Urinary bladder (tissue), 4 donors: ENCODE results near the gene ALDH3B1. TPM values are rescaled to one million over a fixed set of nuclear protein-coding genes. Genes with fewer than 3 reads are reported as not detected.
"Not testable (repeated sequence)": the region's sequence is repeated elsewhere in the genome, so short reads cannot be mapped to it uniquely, and the experiment has no call there.

ENCODE experiments used
- DNase-seq: peaks from one replicate; pipeline ENCODE4 v3.0.0-alpha.2; 2015; ENCODE audit errors: extremely low spot score
- H3K27ac ChIP-seq: one replicate; pipeline ENCODE4 v1.5.1; 2013; ENCODE audit warnings: low read depth, mild to moderate bottlenecking, moderate library complexity
- H3K36me3 ChIP-seq: one replicate; pipeline ENCODE4 v1.6.1; 2013; ENCODE audit warnings: mild to moderate bottlenecking, moderate library complexity; ENCODE audit not compliant: insufficient read depth
- H3K4me1 ChIP-seq: one replicate; pipeline ENCODE4 v1.6.1; 2013; ENCODE audit warnings: mild to moderate bottlenecking, moderate library complexity; ENCODE audit not compliant: insufficient read depth
- H3K4me3 ChIP-seq: one replicate; pipeline ENCODE4 v1.5.1; 2013; ENCODE audit warnings: low read depth, low read length
- whole genome bisulfite sequencing: extraction: QIAGEN DNeasy Blood & Tissue Kit; methylation state at CpG from one replicate; pipeline ENCODE4 v1.1.7; 2013; 5-methylcytosine and 5-hydroxymethylcytosine counted together
- polyA plus RNA-seq: library from polyadenylated mRNA; stranded (reverse); fragments of 200-250 nt; gene quantifications from one replicate; pipeline ENCODE4 v1.2.3, GENCODE V29; 2013
- total RNA-seq: library from RNA; depleted of rRNA; stranded (reverse); fragments of >200 nt; gene quantifications from one replicate; pipeline ENCODE4 v1.2.3, GENCODE V29; 2014
- donor health status: healthy with polysubstance abuse.
- donor health status: healthy.

ALDH3B1 gene
- total and polyA plus RNA-seq, 2 donors: 4.6 to 14.4 TPM

DNA sequence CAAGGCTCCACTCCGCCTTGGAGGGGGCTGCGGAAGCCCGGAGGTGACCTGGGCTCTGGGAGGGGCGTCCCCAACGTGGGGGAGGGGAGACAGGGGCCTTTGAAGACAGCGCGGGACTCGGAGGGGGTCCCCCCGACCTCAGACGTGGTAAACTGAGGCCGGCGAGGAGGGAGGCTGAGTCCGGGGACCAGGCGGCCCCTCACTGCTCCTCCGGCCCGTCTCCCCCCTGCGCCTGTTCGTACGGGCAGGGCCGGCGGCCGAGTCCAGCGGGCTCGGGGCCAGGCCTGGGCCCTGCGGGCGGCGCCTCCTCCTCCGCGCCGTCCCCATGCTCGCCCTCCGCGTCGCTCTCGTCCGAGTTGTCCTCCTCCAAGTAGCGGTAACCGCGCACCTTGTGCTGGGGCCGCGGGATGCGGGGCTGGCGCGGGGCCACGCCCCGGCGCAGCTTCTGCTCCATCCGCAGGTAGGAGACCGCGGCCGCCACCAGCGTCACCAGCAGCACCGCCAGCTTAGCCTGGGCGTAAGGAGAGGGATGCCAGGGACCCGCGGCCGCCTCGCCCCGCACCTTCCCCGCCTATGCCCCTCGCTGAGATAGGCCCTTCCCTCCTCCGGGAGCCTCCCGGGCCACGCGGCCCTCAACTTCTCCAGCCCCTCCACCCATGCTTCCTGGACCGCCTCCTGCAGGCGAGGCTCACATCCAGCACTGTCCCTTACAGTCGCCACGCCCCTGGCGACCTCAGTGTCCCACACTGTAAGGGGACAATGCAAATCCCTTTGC lies 18.6 kb upstream of the ALDH3B1 start:
- not testable (repeated sequence) for H3K36me3 ChIP-seq, H3K27ac ChIP-seq, H3K4me1 ChIP-seq, H3K4me3 ChIP-seq, DNase-seq
- WGBS: 20% methylated on average over 57 of the region's 70 CpGs

DNA sequence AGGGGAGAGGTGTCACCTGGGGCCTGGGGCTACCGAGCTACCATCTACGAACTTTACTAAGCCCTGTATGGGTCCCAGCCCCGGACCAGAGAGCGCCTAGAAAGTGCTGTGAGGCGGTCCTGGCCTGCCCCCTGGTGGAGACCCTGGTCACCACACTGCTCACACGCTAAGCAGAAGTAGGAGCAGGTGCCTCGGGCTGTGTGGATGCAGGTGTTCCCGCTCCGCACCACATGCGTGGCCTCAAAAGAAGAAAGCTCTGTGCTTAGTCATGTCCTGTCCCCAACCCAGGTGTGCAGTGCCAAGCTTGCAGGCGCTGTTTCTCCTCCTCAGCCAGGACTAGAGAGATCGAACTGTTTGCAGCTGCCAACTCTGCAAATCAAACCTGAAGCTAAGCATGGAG lies 16.3 kb upstream of the ALDH3B1 start:
- 45% methylated on average over 12 of the region's 12 CpGs for WGBS
- H3K4me1 ChIP-seq, DNase-seq, H3K4me3 ChIP-seq, H3K27ac ChIP-seq, H3K36me3 ChIP-seq: not testable (repeated sequence)

DNA sequence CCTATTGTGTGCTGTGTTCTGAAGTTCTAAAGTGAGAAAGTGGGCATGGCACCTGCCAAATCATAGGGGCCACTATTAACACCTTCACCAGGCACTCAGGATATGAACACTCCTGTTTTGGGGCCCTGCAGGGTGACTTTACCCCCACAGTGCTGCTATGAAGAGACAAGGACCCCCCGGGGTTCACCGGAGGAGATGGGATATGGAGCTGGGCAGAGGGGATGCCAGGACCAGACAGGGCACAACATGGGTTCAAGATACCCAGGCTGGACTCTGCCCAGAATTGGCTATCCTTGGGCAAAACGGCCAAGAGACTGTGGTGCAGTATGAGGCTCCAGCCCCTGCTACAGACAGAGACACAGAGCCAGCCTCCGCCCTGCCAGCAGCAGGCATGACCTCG lies 15.7 kb upstream of the ALDH3B1 start:
- H3K4me1 ChIP-seq, H3K4me3 ChIP-seq, DNase-seq, H3K36me3 ChIP-seq, H3K27ac ChIP-seq: not testable (repeated sequence)
- WGBS: 95% methylated on average over 5 of the region's 5 CpGs

DNA sequence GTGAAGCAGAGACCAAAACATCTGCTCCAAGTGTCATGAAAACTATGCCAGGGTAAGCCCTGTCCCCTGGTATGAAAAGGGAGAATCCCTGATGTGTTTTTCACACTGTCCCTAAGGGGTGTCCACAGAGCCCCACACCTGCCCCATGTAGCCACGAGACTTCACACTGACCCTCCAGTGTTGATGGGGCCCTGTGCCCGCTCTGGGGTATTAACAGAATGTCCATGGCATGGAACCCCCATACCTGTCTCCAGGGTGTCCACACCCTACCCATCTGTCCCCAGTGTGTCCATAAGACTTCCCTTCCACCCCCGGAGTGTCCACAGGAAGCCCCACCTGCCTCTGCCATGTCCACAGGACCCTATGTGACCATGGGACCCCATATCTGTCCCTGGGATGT lies 15.0 kb upstream of the ALDH3B1 start:
- H3K4me1 ChIP-seq, H3K27ac ChIP-seq, DNase-seq, H3K36me3 ChIP-seq, H3K4me3 ChIP-seq: not testable (repeated sequence)
- 99% methylated on average over 3 of the region's 3 CpGs for WGBS

DNA sequence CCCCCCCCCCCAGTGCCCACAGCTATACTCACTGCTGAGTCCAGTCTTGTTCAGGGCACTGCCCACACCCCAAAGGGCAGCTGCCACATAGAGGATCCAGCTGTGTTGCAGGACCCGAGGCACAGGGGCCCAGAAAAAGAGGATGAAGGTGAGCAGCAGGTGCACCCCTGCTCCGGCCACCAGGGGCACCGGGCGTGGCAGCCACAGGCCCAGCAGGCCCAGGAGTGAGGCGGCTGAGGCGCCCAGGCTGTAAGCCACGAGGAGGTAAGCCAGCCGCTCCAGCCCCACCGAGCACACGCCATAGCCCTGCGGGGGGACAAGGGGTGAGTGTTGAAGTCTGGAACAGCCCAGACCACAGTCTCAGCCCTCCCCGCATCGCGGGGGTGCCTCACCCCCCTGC lies 14.5 kb upstream of the ALDH3B1 start:
- H3K27ac ChIP-seq, DNase-seq, H3K4me1 ChIP-seq, H3K4me3 ChIP-seq, H3K36me3 ChIP-seq: not testable (repeated sequence)
- WGBS: 80% methylated on average over 14 of the region's 14 CpGs

DNA sequence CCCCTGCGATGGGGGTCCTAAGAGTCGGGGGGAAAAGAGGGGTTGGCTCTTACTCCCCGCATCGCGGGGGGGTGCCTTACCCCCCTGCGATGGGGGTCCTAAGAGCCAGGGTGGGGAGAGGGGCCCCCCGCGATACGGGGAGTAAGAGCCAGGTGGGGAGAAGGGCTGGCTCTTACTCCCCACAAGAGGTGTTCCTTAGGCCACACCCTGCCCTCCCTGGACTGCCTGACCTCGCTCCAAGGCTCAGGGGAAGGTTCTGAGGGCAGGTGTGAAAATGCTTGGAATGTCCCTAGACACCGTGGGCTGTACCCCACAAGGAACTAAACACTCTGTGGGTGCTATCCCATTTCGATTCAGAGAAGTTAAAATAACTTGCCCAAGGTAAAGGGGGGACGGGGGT lies 14.1 kb upstream of the ALDH3B1 start:
- H3K4me3 ChIP-seq: no peak overlapping the region
- no peaks in the 10 kb centered on the region for H3K36me3 ChIP-seq
- H3K27ac ChIP-seq: no peak overlapping the region
- no peak for DNase-seq
- WGBS: 91% methylated on average over 13 of the region's 13 CpGs
- H3K4me1 ChIP-seq: no peaks in the 10 kb centered on the region

DNA sequence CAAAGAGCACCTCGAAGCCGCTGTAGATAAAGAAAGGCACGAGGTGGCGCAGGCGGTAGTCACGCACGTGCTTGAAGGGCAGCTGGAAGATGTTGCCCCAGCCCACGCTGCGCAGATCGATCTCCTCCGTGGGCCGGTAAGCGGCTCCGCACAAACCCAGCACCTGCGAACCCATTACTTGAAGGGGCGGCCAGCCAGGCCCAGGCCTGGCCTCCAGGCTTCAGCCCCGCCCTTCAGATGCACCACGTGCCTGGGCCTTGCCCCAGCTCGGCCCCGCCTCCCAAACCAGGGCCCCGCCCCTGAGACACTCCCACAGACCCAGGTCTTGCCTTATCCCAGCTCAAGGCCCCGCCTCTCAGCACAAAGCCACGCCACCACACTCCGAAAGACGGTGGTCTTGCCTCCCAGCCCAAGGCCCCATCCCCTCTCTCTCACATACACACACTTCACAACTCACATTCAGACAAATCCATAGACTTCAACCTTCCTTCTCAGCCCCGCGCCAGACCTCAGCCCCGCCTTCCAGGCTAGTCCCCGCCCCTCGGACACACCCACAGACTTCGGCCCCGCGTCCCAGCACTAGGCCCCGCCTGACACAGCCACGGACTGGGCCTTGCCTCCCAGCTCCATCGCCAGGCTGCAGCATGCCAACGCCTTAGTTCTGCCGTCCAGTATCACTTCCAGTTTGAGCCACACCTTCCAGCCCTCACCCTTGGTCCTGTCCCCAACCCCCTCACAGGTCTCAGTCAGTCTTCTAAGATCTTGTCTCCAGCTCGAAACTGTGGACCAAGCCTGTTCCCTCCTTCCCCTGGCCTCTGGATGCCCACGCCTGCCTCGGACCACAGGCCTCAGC lies 13.3 kb upstream of the ALDH3B1 start:
- Histone ChIP-seq H3K27ac (no peak overlapping the region), H3K4me1 (no peaks in the 10 kb centered on the region), H3K4me3 (no peak overlapping the region), H3K36me3 (no peaks in the 10 kb centered on the region)
- WGBS: 59% methylated on average over 41 of the region's 41 CpGs
- no peak for DNase-seq

DNA sequence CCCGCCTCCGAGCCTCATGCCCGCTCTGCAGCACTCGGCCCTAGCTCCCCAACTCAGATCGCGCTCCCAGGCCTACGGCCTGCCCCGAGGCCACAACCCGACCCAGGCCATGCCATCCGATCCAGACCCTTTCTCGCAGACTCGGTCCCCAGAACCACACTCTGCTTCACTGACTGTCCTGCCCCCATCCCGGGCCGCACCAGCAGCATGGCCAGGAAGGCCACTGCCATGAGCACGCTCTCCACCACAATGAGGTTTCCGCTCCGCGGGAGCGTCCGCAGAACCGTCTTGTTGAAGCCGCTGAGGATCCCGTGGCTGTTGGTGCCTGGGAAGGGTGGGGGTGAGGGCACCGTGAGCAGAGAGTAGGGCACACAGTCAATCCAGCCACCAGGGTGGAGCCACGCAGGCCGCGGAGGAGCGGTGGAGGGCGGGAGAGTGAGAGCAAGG lies 12.6 kb upstream of the ALDH3B1 start:
- Histone ChIP-seq H3K4me3 (no peak overlapping the region), H3K27ac (no peak overlapping the region), H3K36me3 (no peaks in the 10 kb centered on the region), H3K4me1 (no peaks in the 10 kb centered on the region)
- 92% methylated on average over 29 of the region's 29 CpGs for WGBS
- no peak for DNase-seq

DNA sequence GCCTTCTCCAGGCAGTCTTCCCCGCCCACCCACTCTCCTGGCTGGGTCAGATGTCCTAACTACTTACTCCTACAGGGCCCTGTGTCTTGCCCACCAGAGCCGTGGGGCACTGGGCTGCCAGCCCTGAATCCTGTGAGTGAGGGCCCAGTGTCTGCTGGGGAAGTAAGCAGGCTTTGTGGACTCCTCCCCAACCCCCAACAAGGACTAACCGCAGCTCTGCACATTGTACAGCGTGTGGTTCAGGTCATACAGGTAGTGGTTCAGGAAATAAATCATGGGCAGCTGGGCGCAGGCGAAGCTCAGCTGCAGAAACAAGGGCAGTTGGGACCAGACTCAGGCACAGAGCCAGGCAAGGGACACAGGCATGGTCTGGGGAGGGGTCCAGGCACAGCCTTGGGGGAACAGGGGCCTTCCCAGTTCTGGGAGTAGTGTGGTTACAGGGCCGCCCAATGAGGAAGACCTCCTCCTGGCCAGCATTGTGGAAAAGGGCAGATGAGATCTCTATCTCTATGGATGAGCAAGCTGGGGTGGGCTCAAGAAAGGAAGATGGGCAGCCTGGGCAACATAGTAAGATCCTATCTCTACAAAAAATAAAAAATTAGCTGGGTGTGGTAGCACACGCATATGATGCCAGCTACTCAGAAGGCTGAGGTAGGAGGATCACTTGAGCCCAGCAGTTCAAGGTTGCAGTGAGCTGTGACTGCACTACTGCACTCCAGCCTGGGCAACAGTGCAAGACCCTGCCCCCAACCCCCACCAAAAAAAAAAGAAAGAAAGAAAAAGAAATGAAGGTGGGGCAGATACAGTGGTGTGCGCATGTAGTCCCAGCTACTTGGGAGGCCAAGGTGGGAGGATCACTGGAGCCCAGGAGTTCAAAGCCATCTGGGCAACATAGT lies 11.7 kb upstream of the ALDH3B1 start:
- H3K4me3 ChIP-seq: no peak overlapping the region
- no peak overlapping the region for H3K27ac ChIP-seq
- H3K4me1 ChIP-seq: no peaks in the 10 kb centered on the region
- no peaks in the 10 kb centered on the region for H3K36me3 ChIP-seq
- no peak for DNase-seq
- 92% methylated on average over 9 of the region's 9 CpGs for WGBS

DNA sequence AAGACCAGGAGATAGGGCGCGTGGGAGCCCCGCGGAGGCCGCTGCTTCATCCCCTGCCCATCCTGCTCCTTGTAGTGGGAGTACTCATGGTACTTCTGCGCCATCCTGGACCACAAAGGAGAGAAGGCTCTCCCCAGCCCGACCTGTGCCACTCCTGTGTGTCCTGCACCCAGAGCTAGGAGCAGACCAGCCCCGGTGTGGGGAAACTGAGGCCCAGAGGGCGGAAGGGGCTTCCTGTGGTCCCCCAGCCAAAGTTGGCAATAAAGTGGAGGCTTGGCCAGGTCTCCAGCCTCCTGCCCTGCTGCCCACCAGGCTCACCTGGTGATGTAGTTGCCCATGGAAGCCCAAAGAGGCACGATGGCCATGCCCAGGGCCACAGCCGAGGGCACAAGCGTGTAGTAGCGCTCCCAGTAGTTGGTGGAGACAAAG lies 10.9 kb upstream of the ALDH3B1 start:
- H3K27ac ChIP-seq: no peak overlapping the region
- no peak overlapping the region for H3K4me3 ChIP-seq
- no peaks in the 10 kb centered on the region for H3K36me3 ChIP-seq
- WGBS: 97% methylated on average over 13 of the region's 13 CpGs
- H3K4me1 ChIP-seq: no peaks in the 10 kb centered on the region
- DNase-seq: no peak

DNA sequence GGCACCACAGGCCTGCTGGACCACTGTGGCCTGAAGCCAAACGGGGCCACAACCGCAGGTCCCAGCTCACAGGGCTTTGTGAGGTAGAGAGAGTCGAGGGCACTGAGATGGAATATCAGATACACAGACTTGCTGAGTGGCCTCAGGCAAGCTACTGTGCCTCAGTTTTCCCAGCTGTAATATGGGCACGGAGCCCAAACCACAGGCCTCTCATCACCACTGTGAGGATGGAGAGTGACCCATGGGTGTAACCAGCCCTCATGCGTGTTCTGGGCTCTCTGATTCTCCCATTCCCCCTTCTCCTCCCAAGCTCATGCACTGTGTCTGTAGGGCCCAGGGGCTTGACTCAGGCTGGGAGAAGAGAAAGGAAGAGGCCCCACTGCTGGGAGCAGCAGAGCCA lies 10.4 kb upstream of the ALDH3B1 start:
- Histone ChIP-seq H3K27ac (no peak overlapping the region), H3K4me3 (no peak overlapping the region), H3K36me3 (no peaks in the 10 kb centered on the region), H3K4me1 (no peaks in the 10 kb centered on the region)
- no peak for DNase-seq
- WGBS: 95% methylated on average over 5 of the region's 5 CpGs

DNA sequence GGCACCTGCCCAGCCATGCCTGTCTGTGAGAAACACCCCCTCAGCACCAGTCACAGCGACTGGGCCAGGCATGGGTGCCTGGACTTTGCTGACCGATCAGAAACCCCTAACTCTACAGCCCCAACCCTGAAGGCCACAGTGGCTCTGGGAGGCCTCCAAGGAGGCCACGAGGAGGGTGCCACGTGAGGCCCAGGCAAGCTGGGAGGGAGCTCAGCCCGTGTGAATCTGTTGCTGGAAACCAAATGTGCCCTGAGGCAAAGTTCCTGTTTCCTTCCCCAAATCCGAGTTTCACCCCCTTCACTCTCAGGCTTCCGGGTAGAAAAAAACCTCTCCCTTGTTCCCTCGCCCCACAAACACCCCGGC lies 7.6 kb upstream of the ALDH3B1 start:
- no peak overlapping the region for H3K4me3 ChIP-seq

More for the DNA sequence above, 7.6 kb upstream of the ALDH3B1 start:
- WGBS: 72% methylated on average over 9 of the region's 9 CpGs
- no peak for DNase-seq
- Histone ChIP-seq H3K27ac (no peak overlapping the region), H3K36me3 (no peaks in the 10 kb centered on the region), H3K4me1 (no peaks in the 10 kb centered on the region)
